ENCODE measurements around the gene UGT1A10.
"Not testable (repeated sequence)": the region's sequence is repeated elsewhere in the genome, so short reads cannot be mapped to it uniquely, and the experiment has no call there.

Gene UGT1A10

GRCh38 chr2:233654501-233654900 is 18.3 kb downstream of the UGT1A10 start:
- Histone ChIP-seq H3K9me3 (ENCODE audit: severe bottlenecking) (no peaks in the 10 kb centered on the region), H3K27ac (ENCODE audit: poor library complexity, severe bottlenecking) (no peak overlapping the region), H3K27me3 (ENCODE audit: insufficient read depth, poor library complexity, severe bottlenecking) (no peaks in the 10 kb centered on the region), H3K4me3 (ENCODE audit: severe bottlenecking) (no peak overlapping the region), H3K4me1 (ENCODE audit: insufficient read depth, poor library complexity, severe bottlenecking) (peaks cover 6% of the 10 kb centered on the region), H3K36me3 (ENCODE audit: low read depth) (no peaks in the 10 kb centered on the region)
- TF ChIP-seq CTCF (IDR thresholded peaks at IDR 0.05; ENCODE audit: poor library complexity, severe bottlenecking) = no peak
- ATAC-seq (ENCODE audit: low read depth) (no peak), DNase-seq (ENCODE audit: low spot score) (no peak)

- ATAC-seq (ENCODE audit: low read depth) (no peak), DNase-seq (ENCODE audit: low spot score) (no peak)
- Histone ChIP-seq H3K36me3 (ENCODE audit: low read depth) (no peaks in the 10 kb centered on the region), H3K9me3 (ENCODE audit: severe bottlenecking) (no peaks in the 10 kb centered on the region), H3K27me3 (ENCODE audit: insufficient read depth, poor library complexity, severe bottlenecking) (no peaks in the 10 kb centered on the region), H3K4me1 (ENCODE audit: insufficient read depth, poor library complexity, severe bottlenecking) (peaks cover 6% of the 10 kb centered on the region), H3K27ac (ENCODE audit: poor library complexity, severe bottlenecking) (no peak overlapping the region), H3K4me3 (ENCODE audit: severe bottlenecking) (no peak overlapping the region)
- TF ChIP-seq CTCF (IDR thresholded peaks at IDR 0.05; ENCODE audit: poor library complexity, severe bottlenecking) = no peak
These were observed 18.8 kb downstream of the UGT1A10 start for GRCh38 chr2:233655043-233655442.

DNA sequence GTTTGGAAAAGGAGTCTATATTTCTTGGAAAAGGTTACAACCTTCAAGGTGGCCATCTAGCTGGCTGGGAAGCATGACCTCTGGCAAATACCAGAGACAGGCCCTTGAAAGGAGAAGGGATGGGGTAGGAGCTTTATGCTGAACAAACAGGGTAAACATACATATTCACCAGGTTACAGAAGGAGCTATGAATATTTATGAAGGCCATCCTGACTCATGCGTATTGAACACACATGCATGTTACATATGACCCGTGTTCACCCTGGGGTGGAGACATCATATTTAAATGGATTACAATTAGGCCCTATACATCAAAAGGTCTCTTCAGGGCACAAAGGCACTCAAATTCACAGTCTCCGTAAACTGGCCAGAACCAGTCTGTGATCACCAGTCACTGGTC is 19.7 kb downstream of the UGT1A10 start:
- H3K4me3 ChIP-seq (ENCODE audit: severe bottlenecking); H3K36me3 ChIP-seq (ENCODE audit: low read depth); DNase-seq (ENCODE audit: low spot score); H3K27me3 ChIP-seq (ENCODE audit: insufficient read depth, poor library complexity, severe bottlenecking); H3K27ac ChIP-seq (ENCODE audit: poor library complexity, severe bottlenecking); H3K4me1 ChIP-seq (ENCODE audit: insufficient read depth, poor library complexity, severe bottlenecking); ATAC-seq (ENCODE audit: low read depth); H3K9me3 ChIP-seq (ENCODE audit: severe bottlenecking): not testable (repeated sequence)

- no peak overlapping the region for H3K4me3 ChIP-seq (ENCODE audit: severe bottlenecking)
- H3K27me3 ChIP-seq (ENCODE audit: insufficient read depth, poor library complexity, severe bottlenecking) = no peaks in the 10 kb centered on the region
- no peaks in the 10 kb centered on the region for H3K36me3 ChIP-seq (ENCODE audit: low read depth)
- H3K4me1 ChIP-seq (ENCODE audit: insufficient read depth, poor library complexity, severe bottlenecking) = no peaks in the 10 kb centered on the region
- H3K9me3 ChIP-seq (ENCODE audit: severe bottlenecking) = no peaks in the 10 kb centered on the region
- DNase-seq (ENCODE audit: low spot score) = no peak
- TF ChIP-seq CTCF (IDR thresholded peaks at IDR 0.05; ENCODE audit: poor library complexity, severe bottlenecking) = no peak
- no peak for ATAC-seq (ENCODE audit: low read depth)
- no peak overlapping the region for H3K27ac ChIP-seq (ENCODE audit: poor library complexity, severe bottlenecking)
These were observed 20.2 kb downstream of the UGT1A10 start for GRCh38 chr2:233656443-233656842.

DNA sequence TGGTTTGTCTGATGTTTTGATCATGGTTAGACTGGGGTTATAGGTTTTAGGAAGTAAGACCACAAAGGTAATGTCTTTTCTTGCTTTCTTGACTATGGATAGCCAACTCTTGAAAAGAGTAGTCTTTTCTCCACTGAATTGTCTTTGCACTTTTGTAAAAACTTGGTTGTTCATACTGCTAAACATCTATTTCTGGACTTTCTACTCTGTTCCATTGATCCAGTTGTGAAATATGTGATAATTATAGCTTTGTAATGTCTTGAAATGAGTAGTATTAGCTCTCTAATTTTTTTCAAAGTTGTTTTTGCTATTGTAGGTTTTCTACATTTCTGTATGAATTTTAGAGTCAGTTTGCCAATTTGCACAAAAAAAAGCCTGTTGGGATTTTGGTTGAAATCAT is 22.4 kb downstream of the UGT1A10 start:
- H3K36me3 ChIP-seq (ENCODE audit: low read depth) = no peaks in the 10 kb centered on the region
- H3K4me3 ChIP-seq (ENCODE audit: severe bottlenecking) = no peak overlapping the region
- H3K27ac ChIP-seq (ENCODE audit: poor library complexity, severe bottlenecking) = no peak overlapping the region
- ATAC-seq (ENCODE audit: low read depth) = no peak
- TF ChIP-seq CTCF (IDR thresholded peaks at IDR 0.05; ENCODE audit: poor library complexity, severe bottlenecking) = no peak
- no peaks in the 10 kb centered on the region for H3K27me3 ChIP-seq (ENCODE audit: insufficient read depth, poor library complexity, severe bottlenecking)
- no peak for DNase-seq (ENCODE audit: low spot score)
- H3K4me1 ChIP-seq (ENCODE audit: insufficient read depth, poor library complexity, severe bottlenecking) = no peaks in the 10 kb centered on the region
- no peaks in the 10 kb centered on the region for H3K9me3 ChIP-seq (ENCODE audit: severe bottlenecking)
